Measurements from ENCODE around the gene RAB3C. TPM values are rescaled to one million over a fixed set of nuclear protein-coding genes. Genes with fewer than 3 reads are reported as not detected.
"Not testable (repeated sequence)": the region's sequence is repeated elsewhere in the genome, so short reads cannot be mapped to it uniquely, and the experiment has no call there.

RAB3C gene
- total RNA-seq, 1 experiment from 2014 or later = not detected

GRCh38 chr5:58565033-58565432, 17.8 kb upstream of the RAB3C start:
- H3K9me3 ChIP-seq (ENCODE audit: control insufficient read depth, insufficient read depth, low read depth, low read length) = no peaks in the 10 kb centered on the region
- H3K27me3 ChIP-seq (ENCODE audit: control insufficient read depth, insufficient read depth, low read length) = peaks cover 4% of the 10 kb centered on the region; the same call in 1 of the 2 replicates
- intact Hi-C loops (cut with micrococcal nuclease; ENCODE audit: unreplicated experiment) = no loop called here
- H3K4me3 ChIP-seq (ENCODE audit: low read depth in 2 of 2, low read length in 2 of 2) = no peak overlapping the region
- no peaks in the 10 kb centered on the region for H3K36me3 ChIP-seq (ENCODE audit: control insufficient read depth, insufficient read depth, low read length)
- H3K27ac ChIP-seq (ENCODE audit: low read length) = no peak overlapping the region
- CTCF ChIA-PET = no interaction called here
- no peak for TF ChIP-seq SIN3A (IDR thresholded peaks at IDR 0.05; ENCODE audit: borderline replicate concordance, insufficient read depth, low read depth, low read length)
- TF ChIP-seq REST (IDR thresholded peaks at IDR 0.05; ENCODE audit: insufficient read depth in 1 of 2, low read depth in 2 of 2, low read length in 1 of 2) = no peak
- no peak for TF ChIP-seq TCF7L2 (IDR thresholded peaks at IDR 0.05; ENCODE audit: low read depth, low read length)
- TF ChIP-seq POLR2AphosphoS5 (IDR thresholded peaks at IDR 0.05; ENCODE audit: low read depth, low read length) = no peak
- no peak for TF ChIP-seq CTCF (IDR thresholded peaks at IDR 0.05)
- POLR2A ChIA-PET = no interaction called here
- BruUV-seq (replicated peaks) = no TSS peak
- in situ Hi-C loops (cut with HindIII; ENCODE audit: low pct_unique_long_range_greater_than_20kb, low sequenced_read_pairs) = no loop called here
- ATAC-seq (no peak), DNase-seq (ENCODE audit: low read depth, low spot score) (no peak)
- no peaks in the 10 kb centered on the region for H3K4me1 ChIP-seq (ENCODE audit: control insufficient read depth, insufficient read depth, low read length)

GRCh38 chr5:58571501-58571900, 11.4 kb upstream of the RAB3C start:
- BruUV-seq (replicated peaks) = no TSS peak
- TF ChIP-seq TCF7L2 (IDR thresholded peaks at IDR 0.05; ENCODE audit: low read depth, low read length) (no peak), POLR2AphosphoS5 (IDR thresholded peaks at IDR 0.05; ENCODE audit: low read depth, low read length) (no peak), REST (IDR thresholded peaks at IDR 0.05; ENCODE audit: insufficient read depth in 1 of 2, low read depth in 2 of 2, low read length in 1 of 2) (no peak), SIN3A (IDR thresholded peaks at IDR 0.05; ENCODE audit: borderline replicate concordance, insufficient read depth, low read depth, low read length) (no peak), CTCF (IDR thresholded peaks at IDR 0.05) (no peak)

GRCh38 chr5:58572973-58573372, 9.9 kb upstream of the RAB3C start:
- POLR2A ChIA-PET; BruUV-seq (replicated peaks): not testable (repeated sequence)

More at GRCh38 chr5:58571501-58571900, 11.4 kb upstream of the RAB3C start:
- Histone ChIP-seq H3K27ac (ENCODE audit: low read length) (no peak overlapping the region), H3K9me3 (ENCODE audit: control insufficient read depth, insufficient read depth, low read depth, low read length) (no peaks in the 10 kb centered on the region), H3K4me1 (ENCODE audit: control insufficient read depth, insufficient read depth, low read length) (no peaks in the 10 kb centered on the region), H3K4me3 (ENCODE audit: low read depth in 2 of 2, low read length in 2 of 2) (no peak overlapping the region), H3K27me3 (ENCODE audit: control insufficient read depth, insufficient read depth, low read length) (peaks cover 4% of the 10 kb centered on the region; the same call in 1 of the 2 replicates), H3K36me3 (ENCODE audit: control insufficient read depth, insufficient read depth, low read length) (no peaks in the 10 kb centered on the region)
- ChIA-PET POLR2A (no interaction called here), CTCF (no interaction called here)
- intact Hi-C loops (cut with micrococcal nuclease; ENCODE audit: unreplicated experiment) = no loop called here
- no peak for ATAC-seq
- in situ Hi-C loops (cut with HindIII; ENCODE audit: low pct_unique_long_range_greater_than_20kb, low sequenced_read_pairs) = no loop called here
- no peak for DNase-seq (ENCODE audit: low read depth, low spot score)

More at GRCh38 chr5:58572973-58573372, 9.9 kb upstream of the RAB3C start:
- H3K36me3 ChIP-seq (ENCODE audit: control insufficient read depth, insufficient read depth, low read length); H3K4me3 ChIP-seq (ENCODE audit: low read depth in 2 of 2, low read length in 2 of 2); intact Hi-C loops (cut with micrococcal nuclease; ENCODE audit: unreplicated experiment); H3K27ac ChIP-seq (ENCODE audit: low read length); ATAC-seq; H3K27me3 ChIP-seq (ENCODE audit: control insufficient read depth, insufficient read depth, low read length); H3K4me1 ChIP-seq (ENCODE audit: control insufficient read depth, insufficient read depth, low read length); H3K9me3 ChIP-seq (ENCODE audit: control insufficient read depth, insufficient read depth, low read depth, low read length); in situ Hi-C loops (cut with HindIII; ENCODE audit: low pct_unique_long_range_greater_than_20kb, low sequenced_read_pairs); CTCF ChIA-PET; DNase-seq (ENCODE audit: low read depth, low spot score): not testable (repeated sequence)

Data from Panc1 (cell line).